ENCODE measurements around the gene TF.

TF gene

GRCh38 chr3:133828576-133829309, 82.5 kb downstream of the TF start:
- TF ChIP-seq, protein P1, sequence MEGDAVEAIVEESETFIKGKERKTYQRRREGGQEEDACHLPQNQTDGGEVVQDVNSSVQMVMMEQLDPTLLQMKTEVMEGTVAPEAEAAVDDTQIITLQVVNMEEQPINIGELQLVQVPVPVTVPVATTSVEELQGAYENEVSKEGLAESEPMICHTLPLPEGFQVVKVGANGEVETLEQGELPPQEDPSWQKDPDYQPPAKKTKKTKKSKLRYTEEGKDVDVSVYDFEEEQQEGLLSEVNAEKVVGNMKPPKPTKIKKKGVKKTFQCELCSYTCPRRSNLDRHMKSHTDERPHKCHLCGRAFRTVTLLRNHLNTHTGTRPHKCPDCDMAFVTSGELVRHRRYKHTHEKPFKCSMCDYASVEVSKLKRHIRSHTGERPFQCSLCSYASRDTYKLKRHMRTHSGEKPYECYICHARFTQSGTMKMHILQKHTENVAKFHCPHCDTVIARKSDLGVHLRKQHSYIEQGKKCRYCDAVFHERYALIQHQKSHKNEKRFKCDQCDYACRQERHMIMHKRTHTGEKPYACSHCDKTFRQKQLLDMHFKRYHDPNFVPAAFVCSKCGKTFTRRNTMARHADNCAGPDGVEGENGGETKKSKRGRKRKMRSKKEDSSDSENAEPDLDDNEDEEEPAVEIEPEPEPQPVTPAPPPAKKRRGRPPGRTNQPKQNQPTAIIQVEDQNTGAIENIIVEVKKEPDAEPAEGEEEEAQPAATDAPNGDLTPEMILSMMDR (IDR thresholded peaks at IDR 0.05; ENCODE audit: low read depth, low read length) = no peak
- no peak for DNase-seq (ENCODE audit: extremely low read depth, low read depth)

- no peak for DNase-seq (ENCODE audit: extremely low read depth, low read depth)
- TF ChIP-seq, protein P1 (IDR thresholded peaks at IDR 0.05; ENCODE audit: low read depth, low read length) = no peak
Measured at GRCh38 chr3:133829310-133829707, 83.1 kb downstream of the TF start.

GRCh38 chr3:133830071-133830470, 83.9 kb downstream of the TF start:
- DNase-seq (ENCODE audit: extremely low read depth, low read depth) = no peak
- TF ChIP-seq, protein P1 (IDR thresholded peaks at IDR 0.05; ENCODE audit: low read depth, low read length) = no peak

DNA sequence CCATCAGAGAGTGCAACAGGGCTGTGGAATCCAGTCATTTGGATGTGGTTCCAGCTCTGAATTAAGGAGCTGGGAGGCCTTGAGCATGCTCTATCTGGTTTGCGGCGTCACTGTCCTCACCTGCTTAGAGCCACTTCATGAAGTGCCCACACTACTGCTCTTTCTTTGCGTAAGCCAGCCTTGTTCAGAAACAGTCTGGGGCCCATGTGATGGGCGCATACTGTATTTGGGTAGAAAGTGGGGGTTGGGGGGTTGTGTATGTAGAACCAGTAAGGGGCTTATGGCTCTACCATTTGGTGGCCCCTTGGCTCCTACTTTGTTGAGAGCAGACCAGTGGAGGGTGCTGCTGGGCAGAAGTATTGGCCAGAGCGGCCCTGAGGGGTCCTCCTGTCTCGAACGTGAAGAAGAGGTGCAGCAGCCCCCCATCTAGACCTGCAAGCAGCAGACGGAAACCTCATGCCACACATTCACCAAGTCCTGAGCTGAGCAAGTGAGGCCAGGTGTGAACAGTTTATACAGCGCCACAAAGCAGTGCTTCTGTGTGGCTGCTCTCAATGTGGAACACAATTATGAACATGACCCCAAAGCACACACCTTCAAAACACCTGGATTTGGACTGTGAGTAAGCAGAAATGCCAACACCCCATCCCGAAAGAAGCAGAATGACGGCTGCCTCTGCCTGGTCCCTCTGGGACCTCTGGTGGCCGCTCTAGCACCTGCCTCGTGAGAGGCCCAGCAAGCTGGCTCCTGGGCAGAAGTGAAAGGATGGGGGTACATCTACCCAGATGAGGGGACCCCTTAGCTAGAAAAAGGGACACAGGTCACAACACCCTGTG, 86.0 kb downstream of the TF start:
- TF ChIP-seq, protein P1 (IDR thresholded peaks at IDR 0.05; ENCODE audit: low read depth, low read length) = no peak
- DNase-seq (ENCODE audit: extremely low read depth, low read depth) = no peak

GRCh38 chr3:133832802-133833144, 86.6 kb downstream of the TF start:
- no peak for DNase-seq (ENCODE audit: extremely low read depth, low read depth)
- TF ChIP-seq, protein P1 (IDR thresholded peaks at IDR 0.05; ENCODE audit: low read depth, low read length) = no peak

- TF ChIP-seq, protein P1 (IDR thresholded peaks at IDR 0.05; ENCODE audit: low read depth, low read length) = no peak
- no peak for DNase-seq (ENCODE audit: extremely low read depth, low read depth)
Measured at GRCh38 chr3:133833267-133833666, 87.1 kb downstream of the TF start.
